GM12891 (cell line): ENCODE measurements around the gene MYORG.

Source experiments
- POLR2A ChIP-seq: IDR thresholded peaks from 2 replicates; pipeline ENCODE4 v1.6.1; 2011; ENCODE audit warnings: low read depth, low read length, control low read depth
- POLR2AphosphoS5 ChIP-seq: IDR thresholded peaks from 2 replicates; pipeline ENCODE4 v1.6.1; 2011; ENCODE audit warnings: low read depth, low read length, control low read depth
- SPI1 ChIP-seq: IDR thresholded peaks from 2 replicates; pipeline ENCODE4 v1.6.1; 2011; ENCODE audit warnings: low read depth, low read length, control low read depth

GRCh38 chr9:34408173-34408572 lies 31.5 kb upstream of the MYORG start:
- TF ChIP-seq POLR2AphosphoS5, result no peak
- no peak for TF ChIP-seq POLR2A
- no peak for TF ChIP-seq SPI1
